HG02798 (cell line): Measurements from ENCODE around the gene ATF6.

ENCODE experiments used
- ATAC-seq: cut with Tn5 transposase; IDR thresholded peaks from one replicate; pipeline ENCODE4 v1.9.1; 2021; ENCODE audit warnings: mild to moderate bottlenecking; ENCODE audit not compliant: unreplicated experiment, poor library complexity

Gene ATF6

GRCh38 chr1:161955606-161956005 lies 189.5 kb downstream of the ATF6 start:
- ATAC-seq = no peak

- ATAC-seq = no peak
Observed at GRCh38 chr1:161956097-161956496, 190.0 kb downstream of the ATF6 start.

- no peak for ATAC-seq
Observed at GRCh38 chr1:161956930-161957329, 190.8 kb downstream of the ATF6 start.

GRCh38 chr1:161958425-161958824 lies 192.3 kb downstream of the ATF6 start:
- ATAC-seq = no peak

- peak; percentile 81 for ATAC-seq
Observed at GRCh38 chr1:161962091-161962887, 196.2 kb downstream of the ATF6 start.

GRCh38 chr1:161966067-161966466 lies 199.9 kb downstream of the ATF6 start:
- ATAC-seq = no peak

- ATAC-seq = no peak
Observed at GRCh38 chr1:161970036-161970435, 203.9 kb downstream of the ATF6 start.

GRCh38 chr1:161970633-161971032 lies 204.5 kb downstream of the ATF6 start:
- no peak for ATAC-seq

- ATAC-seq = no peak
Observed at GRCh38 chr1:161972828-161973227, 206.7 kb downstream of the ATF6 start.

GRCh38 chr1:161973924-161974845 lies 208.1 kb downstream of the ATF6 start:
- ATAC-seq = no peak

GRCh38 chr1:161978011-161978790 lies 212.1 kb downstream of the ATF6 start:
- no peak for ATAC-seq

GRCh38 chr1:161981126-161981525 lies 215.0 kb downstream of the ATF6 start:
- ATAC-seq = no peak

GRCh38 chr1:161981735-161982506 lies 215.8 kb downstream of the ATF6 start:
- no peak for ATAC-seq

- ATAC-seq = no peak
Observed at GRCh38 chr1:161982507-161982895, 216.4 kb downstream of the ATF6 start.

GRCh38 chr1:161982917-161983316 lies 216.8 kb downstream of the ATF6 start:
- ATAC-seq = no peak

- ATAC-seq = no peak
Observed at GRCh38 chr1:161983725-161984124, 217.6 kb downstream of the ATF6 start.

GRCh38 chr1:161985301-161985822 lies 219.2 kb downstream of the ATF6 start:
- ATAC-seq = no peak

- ATAC-seq = no peak
Observed at GRCh38 chr1:161986328-161986727, 220.2 kb downstream of the ATF6 start.

GRCh38 chr1:161987303-161987702 lies 221.2 kb downstream of the ATF6 start:
- no peak for ATAC-seq

- no peak for ATAC-seq
Observed at GRCh38 chr1:161987872-161988271, 221.8 kb downstream of the ATF6 start.
